ENCODE results near the gene RRM1. TPM values are rescaled to one million over a fixed set of nuclear protein-coding genes. Genes with fewer than 3 reads are reported as not detected.

RRM1 gene
- total and polyA plus RNA-seq, 2 of the 13 experiments (the other 11 are each of a cell fraction or from before 2014, with no cell fraction given): 17.3 to 108 TPM

DNA sequence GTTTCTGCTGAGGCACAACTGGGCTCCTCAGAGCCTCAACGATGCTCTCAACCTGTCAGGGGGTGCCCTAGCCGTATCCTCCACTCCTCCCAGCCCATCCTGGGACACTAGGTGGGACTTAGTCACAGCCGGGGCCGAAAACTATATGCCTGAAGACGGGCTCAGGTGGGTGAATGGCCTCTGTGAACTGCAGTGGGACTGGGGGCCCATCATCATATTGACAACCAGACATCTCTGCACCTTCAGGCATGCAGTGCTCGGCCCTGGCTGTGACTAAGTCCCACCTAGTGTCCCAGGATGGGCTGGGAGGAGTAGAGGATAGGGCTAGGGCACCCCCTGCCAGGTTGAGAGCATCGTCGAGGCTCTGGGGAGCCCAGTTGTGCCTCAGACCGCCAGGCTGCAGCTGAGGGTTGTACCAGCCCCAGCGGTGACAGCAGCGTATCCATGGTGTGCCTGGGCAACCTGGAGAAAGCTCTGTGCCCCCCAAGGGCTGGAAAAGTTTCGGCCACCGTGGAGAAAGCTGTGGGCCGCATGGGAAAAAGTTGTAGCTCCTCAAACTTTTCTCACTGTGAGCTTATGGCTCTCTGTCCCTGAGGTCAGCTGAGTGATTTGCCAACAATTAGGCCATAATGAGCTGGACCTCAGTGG lies 88.9 kb downstream of the RRM1 start:
- Histone ChIP-seq H4K20me1 (ENCODE audit: insufficient read depth, low read length) (no peaks in the 10 kb centered on the region), H3K9ac (ENCODE audit: insufficient read depth, low read depth, low read length) (no peak overlapping the region), H3K36me3 (replicated peaks in 1 of 2; ENCODE audit: control insufficient read depth in 1 of 2, insufficient read depth in 2 of 2, low read length in 2 of 2) (no peaks in the 10 kb centered on the region), H3K4me1 (ENCODE audit: insufficient read depth, low read length) (peaks cover 5% of the 10 kb centered on the region; the same call in 1 of the 2 replicates), H3K9me3 (ENCODE audit: low read length) (no peaks in the 10 kb centered on the region), H3K27me3 (ENCODE audit: control insufficient read depth in 1 of 2, insufficient read depth in 2 of 2, low read length in 2 of 2) (peaks cover 6 to 35% of the 10 kb centered on the region in 2 experiments; a peak in 3 of 5 replicates), H2AFZ (ENCODE audit: low read length) (no peak overlapping the region), H3K4me3 (replicated peaks in 1 of 3; ENCODE audit: insufficient read depth in 1 of 3, low read depth in 2 of 3, low read length in 3 of 3) (no peak overlapping the region), H3K27ac (ENCODE audit: extremely low read length, insufficient read depth, low read length) (no peak overlapping the region), H3K4me2 (ENCODE audit: low read depth, low read length) (no peak overlapping the region), H3K79me2 (ENCODE audit: insufficient read depth, low read length) (no peaks in the 10 kb centered on the region)
- ATAC-seq (no peak), FAIRE-seq (no peak), DNase-seq (ENCODE audit: low spot score) (no peak)
- intact Hi-C loops (cut with micrococcal nuclease; ENCODE audit: unreplicated experiment): no loop called here
- CTCF ChIA-PET (ENCODE audit: low intra/inter-chr PET ratio, low total read pairs): no interaction called here
- POLR2A ChIA-PET: no interaction called here
- in situ Hi-C loops (cut with HindIII; ENCODE audit: extremely low pct_ligation_motif_present, low pct_unique_long_range_greater_than_20kb): loop anchor here (10.0 kb wide), 1 partner anchor 821 kb away; no protein-coding TSS in a partner anchor
- 6% methylated on average over 9 of the region's 14 CpGs for WGBS (ENCODE audit: low lambda C conversion rate)
- no TSS peak for BruUV-seq (replicated peaks)
- TF ChIP-seq NFKBIZ (CRISPR knock-in tag; IDR thresholded peaks at IDR 0.05) (no peak), GFI1 (CRISPR knock-in tag; IDR thresholded peaks at IDR 0.05; ENCODE audit: borderline replicate concordance) (no peak), ZFY (CRISPR knock-in tag; IDR thresholded peaks at IDR 0.05) (no peak), SNAPC2 (CRISPR knock-in tag; IDR thresholded peaks at IDR 0.05) (no peak), ZBTB7B (CRISPR knock-in tag; IDR thresholded peaks at IDR 0.05) (no peak), ZNF766 (CRISPR knock-in tag; IDR thresholded peaks at IDR 0.05; ENCODE audit: borderline replicate concordance) (no peak), ZNF740 (CRISPR knock-in tag; IDR thresholded peaks at IDR 0.05) (no peak), HIC2 (CRISPR knock-in tag; IDR thresholded peaks at IDR 0.05; ENCODE audit: low read depth) (no peak), REPIN1 (CRISPR knock-in tag; IDR thresholded peaks at IDR 0.05; ENCODE audit: borderline replicate concordance, low read depth) (no peak), RBAK (CRISPR knock-in tag; IDR thresholded peaks at IDR 0.05) (no peak), SETDB1 (CRISPR knock-in tag; IDR thresholded peaks at IDR 0.05; ENCODE audit: borderline replicate concordance) (no peak), ZNF326 (CRISPR knock-in tag; IDR thresholded peaks at IDR 0.05; ENCODE audit: borderline replicate concordance) (no peak), ZNF335 (CRISPR knock-in tag; IDR thresholded peaks at IDR 0.05) (no peak), NR2F6 (IDR thresholded peaks at IDR 0.05) (no peak), NR2F6 (CRISPR knock-in tag; IDR thresholded peaks at IDR 0.05) (no peak), TMF1 (CRISPR knock-in tag; IDR thresholded peaks at IDR 0.05; ENCODE audit: low read depth) (no peak)
- TF ChIP-seq, protein P1, sequence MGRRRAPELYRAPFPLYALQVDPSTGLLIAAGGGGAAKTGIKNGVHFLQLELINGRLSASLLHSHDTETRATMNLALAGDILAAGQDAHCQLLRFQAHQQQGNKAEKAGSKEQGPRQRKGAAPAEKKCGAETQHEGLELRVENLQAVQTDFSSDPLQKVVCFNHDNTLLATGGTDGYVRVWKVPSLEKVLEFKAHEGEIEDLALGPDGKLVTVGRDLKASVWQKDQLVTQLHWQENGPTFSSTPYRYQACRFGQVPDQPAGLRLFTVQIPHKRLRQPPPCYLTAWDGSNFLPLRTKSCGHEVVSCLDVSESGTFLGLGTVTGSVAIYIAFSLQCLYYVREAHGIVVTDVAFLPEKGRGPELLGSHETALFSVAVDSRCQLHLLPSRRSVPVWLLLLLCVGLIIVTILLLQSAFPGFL (CRISPR knock-in tag; IDR thresholded peaks at IDR 0.05): no peak
- TF ChIP-seq, protein P2, sequence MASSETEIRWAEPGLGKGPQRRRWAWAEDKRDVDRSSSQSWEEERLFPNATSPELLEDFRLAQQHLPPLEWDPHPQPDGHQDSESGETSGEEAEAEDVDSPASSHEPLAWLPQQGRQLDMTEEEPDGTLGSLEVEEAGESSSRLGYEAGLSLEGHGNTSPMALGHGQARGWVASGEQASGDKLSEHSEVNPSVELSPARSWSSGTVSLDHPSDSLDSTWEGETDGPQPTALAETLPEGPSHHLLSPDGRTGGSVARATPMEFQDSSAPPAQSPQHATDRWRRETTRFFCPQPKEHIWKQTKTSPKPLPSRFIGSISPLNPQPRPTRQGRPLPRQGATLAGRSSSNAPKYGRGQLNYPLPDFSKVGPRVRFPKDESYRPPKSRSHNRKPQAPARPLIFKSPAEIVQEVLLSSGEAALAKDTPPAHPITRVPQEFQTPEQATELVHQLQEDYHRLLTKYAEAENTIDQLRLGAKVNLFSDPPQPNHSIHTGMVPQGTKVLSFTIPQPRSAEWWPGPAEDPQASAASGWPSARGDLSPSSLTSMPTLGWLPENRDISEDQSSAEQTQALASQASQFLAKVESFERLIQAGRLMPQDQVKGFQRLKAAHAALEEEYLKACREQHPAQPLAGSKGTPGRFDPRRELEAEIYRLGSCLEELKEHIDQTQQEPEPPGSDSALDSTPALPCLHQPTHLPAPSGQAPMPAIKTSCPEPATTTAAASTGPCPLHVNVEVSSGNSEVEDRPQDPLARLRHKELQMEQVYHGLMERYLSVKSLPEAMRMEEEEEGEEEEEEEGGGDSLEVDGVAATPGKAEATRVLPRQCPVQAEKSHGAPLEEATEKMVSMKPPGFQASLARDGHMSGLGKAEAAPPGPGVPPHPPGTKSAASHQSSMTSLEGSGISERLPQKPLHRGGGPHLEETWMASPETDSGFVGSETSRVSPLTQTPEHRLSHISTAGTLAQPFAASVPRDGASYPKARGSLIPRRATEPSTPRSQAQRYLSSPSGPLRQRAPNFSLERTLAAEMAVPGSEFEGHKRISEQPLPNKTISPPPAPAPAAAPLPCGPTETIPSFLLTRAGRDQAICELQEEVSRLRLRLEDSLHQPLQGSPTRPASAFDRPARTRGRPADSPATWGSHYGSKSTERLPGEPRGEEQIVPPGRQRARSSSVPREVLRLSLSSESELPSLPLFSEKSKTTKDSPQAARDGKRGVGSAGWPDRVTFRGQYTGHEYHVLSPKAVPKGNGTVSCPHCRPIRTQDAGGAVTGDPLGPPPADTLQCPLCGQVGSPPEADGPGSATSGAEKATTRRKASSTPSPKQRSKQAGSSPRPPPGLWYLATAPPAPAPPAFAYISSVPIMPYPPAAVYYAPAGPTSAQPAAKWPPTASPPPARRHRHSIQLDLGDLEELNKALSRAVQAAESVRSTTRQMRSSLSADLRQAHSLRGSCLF (CRISPR knock-in tag; IDR thresholded peaks at IDR 0.05; ENCODE audit: borderline replicate concordance): no peak

Data from HepG2 (cell line).